TTC549 (cell line): ENCODE measurements around the gene TMEM163.
"Not testable (repeated sequence)": the region's sequence is repeated elsewhere in the genome, so short reads cannot be mapped to it uniquely, and the experiment has no call there.

Experiments
- FAIRE-seq: peaks from 2 replicates; lab custom pipeline; 2012; peaks lifted over from hg19 to GRCh38; lab: Jason Lieb, UNC

Gene TMEM163

GRCh38 chr2:134662751-134663150, 56.0 kb downstream of the TMEM163 start:
- no peak for FAIRE-seq

- no peak for FAIRE-seq
Observed at GRCh38 chr2:134660626-134661402, 58.0 kb downstream of the TMEM163 start.

- no peak for FAIRE-seq
Observed at GRCh38 chr2:134659724-134660123, 59.1 kb downstream of the TMEM163 start.

- FAIRE-seq: no peak
Observed at GRCh38 chr2:134657650-134658250, 61.0 kb downstream of the TMEM163 start.

- not testable (repeated sequence) for FAIRE-seq
Observed at GRCh38 chr2:134656391-134656790, 62.4 kb downstream of the TMEM163 start.

- FAIRE-seq: no peak
Observed at GRCh38 chr2:134648586-134648985, 70.2 kb downstream of the TMEM163 start.

- FAIRE-seq: no peak
Observed at GRCh38 chr2:134647607-134648256, 71.1 kb downstream of the TMEM163 start.

GRCh38 chr2:134642938-134643337, 75.9 kb downstream of the TMEM163 start:
- FAIRE-seq: no peak

- FAIRE-seq: no peak
Observed at GRCh38 chr2:134640494-134640893, 78.3 kb downstream of the TMEM163 start.

- FAIRE-seq: no peak
Observed at GRCh38 chr2:134639265-134639664, 79.5 kb downstream of the TMEM163 start.

- no peak for FAIRE-seq
Observed at GRCh38 chr2:134636714-134637113, 82.1 kb downstream of the TMEM163 start.

- FAIRE-seq: no peak
Observed at GRCh38 chr2:134634054-134634753, 84.6 kb downstream of the TMEM163 start.

GRCh38 chr2:134630504-134631159, 88.2 kb downstream of the TMEM163 start:
- FAIRE-seq: no peak

GRCh38 chr2:134628453-134628852, 90.3 kb downstream of the TMEM163 start:
- FAIRE-seq: no peak

- no peak for FAIRE-seq
Observed at GRCh38 chr2:134626781-134627180, 92.0 kb downstream of the TMEM163 start.

GRCh38 chr2:134625311-134625710, 93.5 kb downstream of the TMEM163 start:
- no peak for FAIRE-seq

- FAIRE-seq: no peak
Observed at GRCh38 chr2:134623796-134624195, 95.0 kb downstream of the TMEM163 start.

GRCh38 chr2:134623046-134623445, 95.8 kb downstream of the TMEM163 start:
- no peak for FAIRE-seq

GRCh38 chr2:134621939-134622705, 96.7 kb downstream of the TMEM163 start:
- no peak for FAIRE-seq

- no peak for FAIRE-seq
Observed at GRCh38 chr2:134619250-134619649, 99.5 kb downstream of the TMEM163 start.

GRCh38 chr2:134615480-134615879, 103.3 kb downstream of the TMEM163 start:
- FAIRE-seq: not testable (repeated sequence)
